ENCODE results near the gene GPR55. TPM values are rescaled to one million over a fixed set of nuclear protein-coding genes. Genes with fewer than 3 reads are reported as not detected.

Gene GPR55
- total RNA-seq, 6 experiments from 2014 or later: 0.06 to 0.12 (median 0.07) TPM; not detected in 3

GRCh38 chr2:230960026-230960425 lies 35.0 kb upstream of the GPR55 start:
- no peak for TF ChIP-seq POLR2A (IDR thresholded peaks at IDR 0.05)
- TF ChIP-seq, protein P1, sequence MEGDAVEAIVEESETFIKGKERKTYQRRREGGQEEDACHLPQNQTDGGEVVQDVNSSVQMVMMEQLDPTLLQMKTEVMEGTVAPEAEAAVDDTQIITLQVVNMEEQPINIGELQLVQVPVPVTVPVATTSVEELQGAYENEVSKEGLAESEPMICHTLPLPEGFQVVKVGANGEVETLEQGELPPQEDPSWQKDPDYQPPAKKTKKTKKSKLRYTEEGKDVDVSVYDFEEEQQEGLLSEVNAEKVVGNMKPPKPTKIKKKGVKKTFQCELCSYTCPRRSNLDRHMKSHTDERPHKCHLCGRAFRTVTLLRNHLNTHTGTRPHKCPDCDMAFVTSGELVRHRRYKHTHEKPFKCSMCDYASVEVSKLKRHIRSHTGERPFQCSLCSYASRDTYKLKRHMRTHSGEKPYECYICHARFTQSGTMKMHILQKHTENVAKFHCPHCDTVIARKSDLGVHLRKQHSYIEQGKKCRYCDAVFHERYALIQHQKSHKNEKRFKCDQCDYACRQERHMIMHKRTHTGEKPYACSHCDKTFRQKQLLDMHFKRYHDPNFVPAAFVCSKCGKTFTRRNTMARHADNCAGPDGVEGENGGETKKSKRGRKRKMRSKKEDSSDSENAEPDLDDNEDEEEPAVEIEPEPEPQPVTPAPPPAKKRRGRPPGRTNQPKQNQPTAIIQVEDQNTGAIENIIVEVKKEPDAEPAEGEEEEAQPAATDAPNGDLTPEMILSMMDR (IDR thresholded peaks at IDR 0.05): no peak
- Histone ChIP-seq H3K36me3 (no peaks in the 10 kb centered on the region), H3K9me3 (no peaks in the 10 kb centered on the region), H3K4me1 (peaks cover 0 to 11% (median 3%) of the 10 kb centered on the region in 4 donors), H3K4me3 (no peak overlapping the region), H3K27me3 (peaks cover 0 to 15% of the 10 kb centered on the region in 2 donors), H3K27ac (no peak overlapping the region)
- ATAC-seq: peak; percentile 42 to 78 (median 66)
- DNase-seq: no peak
- intact Hi-C loops (cut with DNase I): no loop called here
- 38% methylated on average over 1 of the region's 1 CpG for WGBS (ENCODE audit: insufficient coverage, low coverage, low lambda C conversion rate, missing lambda C conversion rate)

DNA sequence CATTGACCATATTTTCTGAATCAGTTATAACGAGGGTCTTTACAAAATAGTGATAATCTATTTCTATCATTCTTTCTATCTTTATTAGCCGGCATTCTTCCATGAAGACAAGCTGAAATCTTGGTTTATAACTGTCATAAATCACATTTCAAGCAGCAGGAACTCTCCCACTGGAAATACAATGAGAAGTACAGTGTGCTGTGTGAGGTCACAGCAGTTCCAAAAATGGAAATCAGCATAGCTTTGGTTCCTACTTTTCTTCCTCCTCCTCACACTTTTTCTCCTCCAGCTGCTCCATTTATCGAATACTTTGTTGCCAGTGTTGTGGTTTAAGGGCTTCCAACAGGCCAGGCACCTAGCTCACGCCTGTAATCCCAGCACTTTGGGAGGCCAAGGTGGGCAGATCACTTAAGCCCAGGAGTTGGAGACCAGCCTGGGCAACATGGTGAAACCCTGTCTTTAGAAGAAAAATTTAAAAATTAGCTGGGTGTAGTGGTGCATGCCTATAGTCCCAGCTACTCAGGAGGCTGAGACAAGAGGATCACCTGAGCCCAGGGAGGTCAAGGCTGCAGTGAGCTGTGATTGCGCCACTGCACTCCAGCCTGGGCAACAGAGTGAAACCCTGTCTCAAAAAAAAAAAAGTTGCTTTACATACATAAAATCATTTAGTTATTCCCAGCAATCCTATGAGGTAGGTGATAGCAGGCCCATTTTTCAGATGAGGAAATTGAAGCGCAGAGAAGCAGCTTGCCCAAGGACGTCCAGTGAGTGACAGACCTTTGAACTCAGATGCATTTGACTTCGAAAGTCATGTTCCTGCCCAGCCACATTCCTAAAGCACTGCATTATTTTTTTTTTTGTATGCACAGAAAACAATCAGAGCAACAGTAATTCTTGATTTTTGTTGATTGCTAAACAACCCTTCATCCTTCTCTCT lies 34.0 kb upstream of the GPR55 start:
- 77% methylated on average over 8 of the region's 8 CpGs for WGBS (ENCODE audit: insufficient coverage, low coverage, low lambda C conversion rate, missing lambda C conversion rate)
- TF ChIP-seq POLR2A (IDR thresholded peaks at IDR 0.05): no peak
- TF ChIP-seq, protein P1 (IDR thresholded peaks at IDR 0.05): no peak
- H3K27me3 ChIP-seq: peaks cover 0 to 15% of the 10 kb centered on the region in 2 donors
- no peak overlapping the region for H3K27ac ChIP-seq
- DNase-seq: no peak
- intact Hi-C loops (cut with DNase I): no loop called here
- H3K36me3 ChIP-seq: no peaks in the 10 kb centered on the region
- no peaks in the 10 kb centered on the region for H3K9me3 ChIP-seq
- peaks cover 0 to 11% (median 3%) of the 10 kb centered on the region in 4 donors for H3K4me1 ChIP-seq
- ATAC-seq: no peak
- H3K4me3 ChIP-seq: no peak overlapping the region

DNA sequence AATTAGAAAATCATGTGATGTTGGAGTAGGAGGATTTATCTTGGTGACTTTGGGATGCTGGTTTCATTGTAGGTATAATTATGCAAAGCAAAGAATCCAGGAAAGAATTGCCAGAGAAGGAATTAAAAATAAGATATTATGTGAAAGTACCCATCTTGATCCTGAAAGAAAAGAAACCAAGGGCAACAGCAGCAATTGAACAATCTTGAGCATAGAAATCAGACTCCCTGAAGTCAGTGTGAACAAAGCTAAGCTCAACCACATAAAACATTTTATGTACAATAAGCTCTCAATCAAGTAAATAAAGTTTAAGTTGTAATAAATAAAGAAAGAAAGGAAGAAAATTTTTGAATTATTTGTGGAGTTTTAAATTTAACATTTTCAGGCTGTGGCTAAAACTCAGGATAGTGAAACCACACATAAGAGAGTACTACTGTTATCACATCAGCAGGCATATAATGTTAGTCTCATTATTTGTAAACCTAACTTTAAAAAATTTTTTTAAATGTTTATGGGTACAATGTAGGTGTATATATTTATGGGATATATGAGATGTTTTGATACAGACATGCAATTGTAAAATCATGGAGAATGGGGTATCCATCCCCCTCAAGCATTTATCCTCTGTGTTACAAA lies 32.8 kb upstream of the GPR55 start:
- TF ChIP-seq, protein P1 (IDR thresholded peaks at IDR 0.05): no peak
- TF ChIP-seq POLR2A (IDR thresholded peaks at IDR 0.05): no peak
- DNase-seq (no peak), ATAC-seq (no peak)
- peaks cover 0 to 15% of the 10 kb centered on the region in 2 donors for H3K27me3 ChIP-seq
- intact Hi-C loops (cut with DNase I): no loop called here
- no peak overlapping the region for H3K27ac ChIP-seq
- peak overlapping the region; percentile 1 to 39 (median 9) for H3K4me3 ChIP-seq
- no peaks in the 10 kb centered on the region for H3K36me3 ChIP-seq
- no peaks in the 10 kb centered on the region for H3K9me3 ChIP-seq
- H3K4me1 ChIP-seq: peaks cover 0 to 11% (median 3%) of the 10 kb centered on the region in 4 donors

- intact Hi-C loops (cut with DNase I): no loop called here
- ATAC-seq (peak; percentile 75 to 88 (median 80)), DNase-seq (peak in 1 of 3 donors; percentile 45)
- H3K27ac ChIP-seq: no peak overlapping the region
- no peaks in the 10 kb centered on the region for H3K36me3 ChIP-seq
- peaks cover 0 to 15% of the 10 kb centered on the region in 2 donors for H3K27me3 ChIP-seq
- TF ChIP-seq, protein P1 (IDR thresholded peaks at IDR 0.05): no peak
- TF ChIP-seq POLR2A (IDR thresholded peaks at IDR 0.05): no peak
- no peaks in the 10 kb centered on the region for H3K9me3 ChIP-seq
- H3K4me1 ChIP-seq: peaks cover 0 to 11% (median 3%) of the 10 kb centered on the region in 4 donors
- peak overlapping the region; percentile 1 to 39 (median 9) for H3K4me3 ChIP-seq
- WGBS (ENCODE audit: insufficient coverage, low coverage, low lambda C conversion rate, missing lambda C conversion rate): 11% methylated on average over 43 of the region's 43 CpGs
Observed at GRCh38 chr2:230956827-230957755, 32.0 kb upstream of the GPR55 start.
